ENCODE data around the gene EPB41L2. TPM values are rescaled to one million over a fixed set of nuclear protein-coding genes. Genes with fewer than 3 reads are reported as not detected.
"Not testable (repeated sequence)": the region's sequence is repeated elsewhere in the genome, so short reads cannot be mapped to it uniquely, and the experiment has no call there.

The EPB41L2 gene
- total RNA-seq, 1 donor from 2014 or later, result 23.8 TPM

DNA sequence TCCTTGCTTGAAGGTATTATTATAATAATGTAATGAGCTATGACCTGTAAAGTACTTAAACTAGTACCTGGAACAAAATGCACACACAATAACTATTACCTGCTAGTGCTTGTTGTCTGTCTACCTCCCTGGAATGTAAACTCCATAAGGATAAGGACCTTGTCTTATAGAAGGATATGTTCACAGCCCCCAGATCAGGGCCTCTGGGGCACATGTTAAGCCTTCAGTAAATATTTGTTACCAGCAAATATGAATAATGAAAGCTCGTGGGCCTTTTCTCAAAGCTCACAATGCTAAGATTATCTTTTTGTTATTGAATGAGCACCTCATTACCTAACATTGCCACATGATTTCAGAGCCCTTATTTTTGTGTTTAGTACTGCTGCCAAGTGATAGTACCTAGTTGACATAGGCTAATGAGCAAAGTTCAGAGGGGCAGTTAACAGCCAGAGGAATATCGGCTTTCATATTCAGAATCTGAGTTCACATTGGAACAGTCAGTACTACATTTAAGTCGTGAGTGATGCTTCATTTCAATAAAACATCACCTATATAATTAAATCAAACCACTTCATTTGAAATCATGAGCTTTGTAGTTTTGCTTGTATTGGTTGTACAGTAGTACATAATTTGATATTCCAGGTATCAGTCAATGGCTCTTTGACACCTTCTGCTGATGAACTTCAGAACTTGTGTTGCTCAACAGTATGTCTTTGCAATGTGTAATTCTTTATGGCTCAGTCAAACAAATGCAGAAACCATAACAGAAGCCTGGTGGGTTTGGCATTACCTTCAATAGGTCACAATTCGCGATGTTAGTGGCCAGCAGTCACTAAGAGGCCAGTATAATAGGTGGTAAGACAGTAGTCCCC is 247.6 kb downstream of the EPB41L2 start:
- no peak for DNase-seq (ENCODE audit: low read depth)

DNA sequence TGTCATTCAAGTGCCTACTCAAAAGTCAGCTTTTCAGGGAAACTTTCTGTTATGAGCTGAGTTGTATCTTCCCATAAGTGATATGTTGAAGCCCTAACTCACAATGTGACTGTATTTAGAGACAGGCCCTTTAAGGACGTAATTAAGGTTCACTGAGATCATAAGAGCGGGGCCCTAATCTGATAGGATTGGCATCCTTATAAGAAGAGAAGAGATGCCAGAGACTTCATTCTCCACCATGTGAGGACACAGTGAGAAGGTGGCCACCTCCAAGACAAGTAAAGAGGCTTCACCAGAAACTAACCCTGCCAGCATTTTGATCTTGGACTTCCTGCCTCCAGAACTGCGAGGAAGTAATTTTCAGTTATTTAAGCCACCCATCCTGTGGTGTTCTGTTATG is 248.5 kb downstream of the EPB41L2 start:
- DNase-seq (ENCODE audit: low read depth), result no peak

DNA sequence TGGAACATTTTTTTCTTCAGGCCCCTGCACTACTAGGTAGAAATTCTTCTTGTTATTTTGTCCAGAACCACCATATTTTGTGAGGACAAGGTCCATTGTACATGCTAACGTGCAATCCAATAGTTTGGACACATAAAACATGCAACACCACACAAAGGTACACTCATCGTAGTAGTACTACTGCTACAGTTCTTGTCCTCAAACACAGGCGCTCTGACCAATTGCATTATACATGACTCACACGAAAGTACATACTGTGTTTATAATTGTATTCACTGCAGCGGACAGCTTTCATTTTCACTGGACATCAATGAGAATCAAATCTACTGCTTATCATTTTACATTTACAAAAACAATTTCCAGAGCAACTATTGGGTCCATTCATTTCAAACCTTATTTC is 251.1 kb downstream of the EPB41L2 start:
- no peak for DNase-seq (ENCODE audit: low read depth)

DNA sequence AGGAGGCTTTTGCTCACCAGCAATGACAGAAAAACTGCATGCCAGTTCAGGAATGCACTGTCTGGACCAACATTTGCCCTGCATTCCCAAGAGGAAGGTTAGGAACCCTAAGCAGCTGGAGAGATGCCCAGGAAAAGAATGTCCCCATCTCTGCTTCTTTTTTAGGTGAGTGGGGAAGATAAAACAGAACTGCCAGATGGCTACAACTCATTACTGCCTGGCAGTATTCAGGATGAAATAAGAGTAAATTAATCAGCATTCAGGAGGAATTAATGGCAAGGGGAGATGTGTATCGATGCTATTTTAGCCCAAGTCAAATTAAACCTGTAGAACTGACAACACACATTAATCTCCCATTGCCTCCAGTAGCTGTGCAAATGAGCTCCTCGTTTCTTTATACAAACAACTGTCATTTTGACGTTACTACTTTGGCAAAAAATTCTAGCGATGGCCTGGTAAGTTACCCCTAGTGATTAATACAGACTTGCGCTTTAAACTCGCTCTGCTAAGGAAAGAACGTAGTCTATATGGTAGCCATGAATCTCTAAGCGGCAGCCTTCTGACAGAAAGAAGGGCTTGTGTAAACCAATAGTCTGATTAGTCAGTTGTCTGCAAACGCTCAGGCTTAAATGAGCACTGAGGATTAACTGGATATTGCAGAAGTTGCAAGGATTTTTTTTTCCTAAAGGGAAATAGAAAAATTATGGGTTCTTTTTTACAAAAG is 252.6 kb downstream of the EPB41L2 start:
- peak; percentile 19 for DNase-seq (ENCODE audit: low read depth)

DNA sequence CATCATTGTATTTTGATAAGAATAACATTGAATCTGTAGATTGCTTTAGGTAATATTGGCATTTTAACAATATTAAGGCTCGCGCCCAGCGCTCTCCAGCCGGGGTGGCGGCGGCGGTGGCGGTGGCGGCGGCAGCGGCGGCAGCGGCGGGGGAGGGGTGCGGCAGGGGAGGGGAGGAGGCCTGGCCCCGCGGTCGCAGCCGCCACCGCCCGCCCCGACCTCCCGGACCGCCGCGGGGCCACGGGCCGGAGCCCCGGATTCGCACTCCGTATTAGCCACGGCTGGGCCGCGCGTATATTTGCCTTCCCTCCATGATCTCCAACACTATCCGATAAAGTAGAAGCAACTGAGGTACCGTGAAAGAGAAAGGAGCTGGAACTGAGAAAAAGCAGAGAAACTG is 261.7 kb downstream of the EPB41L2 start:
- DNase-seq (ENCODE audit: low read depth), result not testable (repeated sequence)

DNA sequence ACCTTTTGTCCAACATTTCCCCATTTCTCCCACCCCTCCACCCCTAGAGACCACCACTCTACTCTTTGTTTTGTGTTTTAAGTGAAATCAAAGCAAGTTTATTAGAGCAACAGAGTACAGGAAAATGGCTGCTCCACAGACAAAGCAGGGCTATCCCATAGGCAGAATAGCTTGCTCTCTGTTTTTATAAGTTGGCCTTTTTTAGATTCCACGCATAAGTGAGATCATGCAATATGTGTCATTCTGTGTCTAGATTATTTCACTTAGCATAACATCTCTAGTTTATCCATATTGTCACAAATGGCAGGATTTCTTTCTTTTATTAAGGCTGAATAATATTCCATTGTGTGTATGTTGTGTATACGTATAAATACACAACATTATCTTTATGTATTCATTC is 266.0 kb downstream of the EPB41L2 start:
- DNase-seq (ENCODE audit: low read depth), result no peak

DNA sequence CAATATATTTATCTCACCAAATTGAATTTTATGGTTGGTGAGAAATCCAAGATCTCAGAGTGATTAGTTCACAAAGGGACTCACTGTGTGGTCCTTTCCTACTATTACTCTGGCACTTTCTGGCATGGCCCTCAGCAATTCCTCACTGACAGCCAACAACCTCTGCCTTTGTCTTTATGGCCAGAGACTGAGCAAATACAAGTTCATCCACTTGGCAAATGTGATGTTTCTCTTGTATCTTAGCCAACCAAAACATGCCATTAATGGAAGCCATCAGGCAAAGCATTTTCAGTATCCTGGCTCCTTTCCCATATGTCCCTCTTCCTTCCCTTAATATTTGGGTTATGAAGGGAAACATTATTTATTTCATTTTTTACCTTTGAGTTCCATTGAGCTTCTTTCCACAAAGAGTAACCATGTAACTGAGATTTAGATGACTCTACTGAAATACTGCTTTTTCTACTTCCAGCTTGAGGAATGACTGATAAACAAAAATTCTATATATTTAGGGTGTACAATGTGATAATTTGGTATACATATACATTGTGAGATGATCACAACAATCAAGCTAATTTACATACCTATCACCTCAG is 266.6 kb downstream of the EPB41L2 start:
- DNase-seq (ENCODE audit: low read depth), result peak; percentile 60

DNA sequence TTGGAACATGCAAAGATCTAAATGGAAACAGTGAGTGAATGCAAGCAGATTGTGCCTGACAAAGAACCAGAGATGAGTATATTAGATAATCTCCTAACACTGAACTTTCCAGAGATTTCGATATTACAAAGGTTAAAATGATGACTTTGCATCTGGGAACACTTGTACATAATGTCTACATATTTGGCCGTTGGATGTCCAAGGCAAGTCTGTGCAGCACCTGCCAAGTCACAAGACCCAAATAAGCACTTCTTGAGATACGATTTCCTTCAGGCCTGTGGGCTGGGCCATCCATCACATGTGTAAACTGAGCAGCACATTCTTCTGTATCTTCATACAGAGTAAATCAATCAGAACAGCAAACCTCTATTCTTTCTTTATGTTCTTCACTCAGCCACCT is 268.3 kb downstream of the EPB41L2 start:
- DNase-seq (ENCODE audit: low read depth), result no peak

DNA sequence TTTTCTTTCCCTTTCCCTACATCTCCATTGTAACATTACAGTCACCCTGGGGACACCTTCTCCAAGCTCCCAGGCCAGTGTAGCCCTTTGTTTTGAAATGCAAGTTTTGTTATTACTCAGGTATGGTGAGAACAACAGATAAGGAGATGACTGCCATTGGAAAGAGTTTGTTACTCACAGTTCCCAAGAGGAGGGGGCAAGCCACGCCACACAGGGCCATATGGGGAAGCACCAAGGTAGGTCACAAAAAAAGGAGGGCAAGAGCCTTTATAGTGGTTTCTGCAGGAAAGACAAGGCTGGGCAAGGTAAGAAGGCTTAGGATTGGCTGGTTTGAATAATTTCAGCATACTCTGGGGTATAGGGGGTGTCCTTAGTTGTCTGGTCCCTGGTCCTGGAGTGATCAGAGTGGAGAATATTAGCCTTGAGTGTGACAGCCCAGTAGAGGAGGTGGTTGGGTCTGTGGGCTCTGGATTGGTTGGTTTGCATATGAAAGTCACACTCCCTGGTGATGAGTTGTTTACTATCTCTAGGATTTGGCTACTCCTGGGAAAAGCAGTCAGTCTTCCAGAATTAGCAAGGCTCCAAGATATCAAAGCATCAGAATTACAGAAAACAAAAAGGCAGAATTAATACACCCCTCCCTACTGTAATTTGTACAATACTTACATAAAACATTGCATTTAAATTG is 268.9 kb downstream of the EPB41L2 start:
- DNase-seq (ENCODE audit: low read depth), result no peak

Other genes starting within 250 kb of the EPB41L2 start
- gene SMLR1, start 235.8 kb downstream of the EPB41L2 start, total RNA-seq, result not detected in 2 replicates
- 2.4 and 4.2 TPM in 2 replicates for gene AKAP7, start 72.2 kb upstream of the EPB41L2 start, total RNA-seq

Measured in myocyte (in vitro differentiated cells).